CD4-positive, alpha-beta T cell treated with Interleukin-2 at 100 ng/mL for 4 hours (primary cell): Measurements from ENCODE around the gene PRKAR1B.

Source experiments
- DNase-seq: peaks from one replicate; pipeline ENCODE4 v3.0.0-alpha.2; 2020; ENCODE audit warnings: low spot score

PRKAR1B gene

GRCh38 chr7:727104-727805 lies at the start of gene PRKAR1B:
Gene PRKAR1B (minus strand): TSS chr7:727281. CDS start chr7:711505, 15,776 bp downstream.
- DNase-seq = peak; percentile 32

DNA sequence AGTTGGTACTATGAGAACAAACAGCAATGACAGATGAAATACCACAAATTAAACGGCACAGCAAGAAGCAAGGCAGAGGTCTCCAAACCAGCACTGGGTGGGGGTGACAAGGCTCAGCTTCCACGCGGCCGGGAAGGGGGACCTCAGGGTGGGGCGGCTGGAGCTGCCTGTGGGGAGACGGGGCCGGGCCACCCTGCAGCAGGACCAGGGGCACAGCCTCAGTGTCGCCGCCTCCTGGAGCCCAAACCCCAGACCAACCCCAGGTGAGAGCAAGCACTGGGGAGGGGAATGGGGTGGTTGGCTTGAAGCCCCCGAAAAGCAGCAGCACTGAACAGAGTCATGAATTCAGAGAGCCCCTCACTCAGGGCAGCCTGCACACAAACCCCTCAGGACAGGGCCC lies 49.3 kb upstream of the PRKAR1B start:
- no peak for DNase-seq

DNA sequence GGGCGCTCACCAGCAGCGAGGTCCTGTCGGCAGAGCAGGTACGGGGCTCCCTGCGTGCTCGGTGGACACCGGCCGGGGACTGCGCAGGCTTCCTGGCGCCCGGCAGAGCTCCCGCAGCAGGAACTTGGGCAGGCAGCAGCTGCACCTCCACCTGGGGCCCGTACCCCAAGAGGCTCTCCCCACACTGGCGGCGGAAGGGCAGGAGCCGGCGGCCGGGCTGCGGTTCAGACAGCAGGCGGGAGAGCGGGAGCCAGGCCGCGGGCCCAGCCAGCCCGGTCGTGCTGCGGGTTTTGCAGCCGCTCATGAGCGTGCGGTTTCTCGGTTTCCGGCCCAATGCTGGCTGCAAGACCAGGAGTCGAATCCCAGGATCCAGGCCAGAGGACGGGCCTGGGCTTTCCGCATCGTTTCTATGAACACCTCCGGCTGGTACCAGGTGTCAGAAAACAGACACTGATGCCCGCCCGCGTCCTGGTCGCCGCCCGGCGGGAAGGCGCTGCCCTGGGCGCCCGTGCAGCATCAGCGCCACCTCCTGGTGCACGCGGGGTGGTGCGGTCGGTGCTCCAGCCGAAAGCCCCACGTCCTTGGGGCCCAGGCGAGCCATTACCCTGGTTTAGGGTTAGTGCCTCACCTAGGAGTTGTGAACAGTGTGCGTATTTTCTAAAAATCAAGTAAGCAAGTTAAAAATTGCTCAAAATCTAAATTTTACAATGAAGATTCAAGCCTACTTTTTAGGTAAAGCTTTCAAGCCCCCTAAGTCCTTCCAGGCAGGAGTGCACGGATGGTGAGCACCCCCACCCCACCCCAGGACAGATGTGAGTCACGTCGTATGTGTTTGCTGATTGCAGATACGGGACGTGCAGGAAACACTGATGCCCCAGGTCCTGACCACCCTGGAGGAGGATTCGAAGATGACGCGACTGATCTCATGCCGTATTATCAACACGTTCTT lies 47.4 kb upstream of the PRKAR1B start:
- peak; percentile 65 for DNase-seq

DNA sequence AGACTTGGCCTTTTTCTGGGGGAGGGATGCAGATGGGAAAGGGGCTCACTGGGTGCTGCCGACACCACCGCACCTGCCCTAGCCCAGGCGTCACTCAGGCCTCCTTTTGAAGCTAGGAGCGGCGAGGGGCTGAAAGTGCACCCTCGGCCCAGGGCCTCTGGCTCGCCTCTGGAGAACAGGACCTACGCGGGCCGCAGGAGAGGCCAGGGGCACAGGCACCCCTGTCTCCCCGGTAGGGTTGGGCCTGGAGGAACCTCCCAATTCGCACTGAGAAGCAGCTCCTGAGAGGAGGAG lies 46.5 kb upstream of the PRKAR1B start:
- no peak for DNase-seq

- no peak for DNase-seq
Measured at GRCh38 chr7:772861-773621, 46.0 kb upstream of the PRKAR1B start.

- no peak for DNase-seq
Measured at GRCh38 chr7:772392-772791, 45.3 kb upstream of the PRKAR1B start.

DNA sequence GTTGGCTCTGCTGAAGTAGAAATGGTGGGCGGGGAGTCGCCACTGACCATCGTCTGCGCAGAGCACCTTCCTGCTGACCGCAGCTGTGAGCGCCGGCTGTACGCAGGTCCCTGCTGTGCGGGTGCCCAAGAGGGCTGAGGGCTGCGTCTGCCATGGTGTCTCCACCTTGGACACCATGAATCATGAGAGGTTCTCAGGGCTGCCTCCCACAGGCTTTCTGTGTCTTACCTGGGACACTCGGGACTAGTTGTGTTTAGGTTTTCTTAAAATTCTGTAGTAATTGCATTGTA lies 44.9 kb upstream of the PRKAR1B start:
- DNase-seq = no peak

- no peak for DNase-seq
Measured at GRCh38 chr7:771234-772004, 44.3 kb upstream of the PRKAR1B start.

- no peak for DNase-seq
Measured at GRCh38 chr7:770741-771166, 43.7 kb upstream of the PRKAR1B start.

DNA sequence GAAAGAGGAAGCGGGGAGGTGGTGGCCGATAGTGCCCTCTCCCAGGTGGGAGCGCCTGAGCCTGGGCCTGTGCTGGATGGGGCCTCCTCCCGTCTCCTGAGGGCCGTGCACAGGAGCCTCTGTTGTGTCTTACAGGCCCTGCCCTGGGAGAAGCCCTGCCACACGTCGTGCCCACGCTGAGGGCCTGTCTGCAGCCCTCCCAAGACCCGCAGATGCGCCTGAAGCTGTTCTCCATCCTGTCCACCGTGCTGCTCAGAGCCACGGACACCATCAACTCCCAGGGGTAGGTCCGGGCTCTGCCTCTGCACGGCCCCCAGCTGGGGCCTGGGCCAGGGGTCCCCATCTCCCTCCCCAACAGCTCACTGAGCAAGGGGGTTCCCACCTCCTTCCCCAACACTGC lies 43.3 kb upstream of the PRKAR1B start:
- DNase-seq = no peak

DNA sequence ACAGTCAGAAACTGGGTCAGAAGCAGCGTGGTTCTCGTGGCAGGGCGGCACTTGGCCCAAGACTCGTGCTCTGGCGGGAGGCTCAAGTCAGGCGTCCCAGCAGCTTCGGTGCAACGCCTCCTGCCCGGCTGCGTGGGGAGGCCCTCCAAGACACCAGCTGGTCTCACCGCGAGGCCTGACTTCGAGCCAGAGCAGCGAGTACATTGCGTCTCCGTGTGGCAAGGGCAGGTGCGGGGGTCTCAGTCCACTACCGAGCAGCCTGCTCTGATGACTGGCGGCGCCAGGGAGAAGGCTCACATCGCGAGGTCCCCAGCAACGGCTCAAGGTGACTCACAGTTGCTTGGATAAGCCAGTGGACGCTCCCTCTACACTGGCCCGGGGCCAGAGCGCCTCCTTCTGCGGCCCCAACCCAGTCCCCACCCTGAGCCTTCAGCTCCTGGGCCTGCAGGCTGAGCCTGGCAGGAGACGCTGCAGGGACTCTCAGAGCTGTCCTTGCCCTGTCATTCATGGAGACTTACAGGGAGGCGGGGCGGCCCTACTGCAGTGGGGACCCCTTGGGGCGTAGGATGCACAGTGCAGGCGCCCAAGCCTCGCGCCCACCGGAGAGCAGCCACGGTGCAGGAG lies 41.9 kb upstream of the PRKAR1B start:
- DNase-seq = no peak

GRCh38 chr7:767941-768731 lies 41.1 kb upstream of the PRKAR1B start:
- DNase-seq = no peak

GRCh38 chr7:767580-767940 lies 40.5 kb upstream of the PRKAR1B start:
- no peak for DNase-seq

DNA sequence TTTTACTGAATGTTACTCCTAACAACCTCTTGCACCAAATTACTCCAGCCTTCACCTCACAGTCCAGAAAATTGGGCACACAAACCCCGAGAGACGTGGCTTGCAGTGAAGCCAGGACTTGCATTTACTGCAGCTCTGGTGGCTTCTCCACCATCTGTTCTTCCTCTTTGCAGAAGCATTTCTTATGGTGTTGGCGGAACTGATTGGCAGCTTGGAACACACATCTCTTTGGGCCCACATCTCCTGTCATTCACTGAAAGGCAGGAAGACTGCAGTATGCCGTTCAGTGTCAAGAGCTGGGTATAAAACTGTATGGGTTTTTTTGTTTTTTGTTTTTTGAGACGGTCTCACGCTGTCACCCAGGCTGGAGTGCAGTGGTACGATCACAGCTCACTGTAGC lies 38.3 kb upstream of the PRKAR1B start:
- DNase-seq = no peak

GRCh38 chr7:763762-764161 lies 36.7 kb upstream of the PRKAR1B start:
- no peak for DNase-seq

GRCh38 chr7:762885-763284 lies 35.8 kb upstream of the PRKAR1B start:
- no peak for DNase-seq

DNA sequence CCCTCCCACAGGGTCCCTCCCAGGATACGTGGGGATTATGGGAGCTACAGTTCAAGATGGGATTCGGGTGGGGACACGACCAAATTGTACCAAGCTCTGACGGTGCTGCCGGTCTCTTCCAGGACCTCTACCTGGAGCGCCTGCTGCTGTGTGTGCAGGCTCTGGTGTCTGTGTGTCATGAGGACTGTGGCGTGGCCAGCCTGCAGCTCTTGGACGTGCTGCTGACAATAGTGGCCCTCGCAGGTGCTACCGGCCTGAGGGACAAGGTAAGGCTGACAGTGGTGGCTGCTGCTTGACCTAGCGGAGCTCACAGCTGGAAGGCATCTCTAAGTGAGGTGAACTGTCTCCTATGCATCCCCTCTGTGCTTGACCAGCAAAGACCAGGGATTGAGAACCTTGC lies 34.5 kb upstream of the PRKAR1B start:
- no peak for DNase-seq

DNA sequence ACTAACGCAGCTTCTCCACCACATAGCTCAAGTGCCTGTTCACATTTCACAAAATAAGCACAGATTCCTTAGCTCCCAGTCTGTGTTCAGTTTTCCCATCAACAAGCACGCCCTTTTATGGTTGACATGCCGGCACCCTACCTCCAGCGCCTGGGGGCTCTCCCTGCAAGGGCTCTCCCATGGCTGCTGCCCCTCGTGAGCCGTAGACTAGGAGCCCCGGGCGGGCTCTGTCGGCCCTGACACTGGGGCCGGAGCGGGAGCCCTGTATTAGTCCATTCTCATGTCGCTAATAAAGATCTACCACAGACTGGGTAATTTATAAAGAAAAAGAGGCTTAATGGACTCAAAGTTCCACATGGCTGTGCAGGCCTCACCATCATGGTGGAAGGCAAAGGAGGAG lies 34.0 kb upstream of the PRKAR1B start:
- DNase-seq = no peak

GRCh38 chr7:760006-760405 lies 32.9 kb upstream of the PRKAR1B start:
- no peak for DNase-seq

GRCh38 chr7:759569-759968 lies 32.5 kb upstream of the PRKAR1B start:
- no peak for DNase-seq

DNA sequence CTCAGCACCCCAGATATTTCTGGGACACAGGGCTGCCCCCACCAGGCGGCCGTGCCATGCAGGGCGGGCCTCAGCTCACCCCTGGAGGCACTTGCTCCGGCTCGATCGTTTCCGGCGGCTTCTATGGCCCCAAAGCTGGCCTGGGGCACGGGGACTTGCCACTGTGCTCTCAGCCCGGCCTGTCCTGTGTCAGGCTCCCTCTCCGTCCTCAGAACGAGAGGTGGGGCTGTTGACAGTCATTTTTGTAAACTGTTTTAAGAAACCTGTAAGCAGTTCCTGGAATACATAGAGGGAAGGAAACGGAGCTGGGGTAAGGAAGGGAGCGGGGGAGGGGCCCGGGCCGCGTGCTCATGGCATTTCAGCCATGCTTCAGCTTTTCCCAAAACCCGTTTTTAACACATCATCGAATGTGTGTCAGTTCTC lies 30.7 kb upstream of the PRKAR1B start:
- DNase-seq = no peak
